Peyer's patch (tissue), 4 donors: Measurements from ENCODE around the gene RANBP3.

ENCODE experiments used
- POLR2A ChIP-seq, 2 donors: fragments of 450-650 bp; IDR thresholded peaks; one replicate each; pipeline ENCODE4 v1.5.1; 2017; ENCODE audit warnings: antibody characterized with exemption in 2 of 2, mild to moderate bottlenecking in 2 of 2, moderate library complexity in 2 of 2
- TF ChIP-seq, protein P1 (sequence below), 6 experiments: fragments of 450-650 bp in 4 of 6; fragments of 200-600 bp in 2 of 6; sonication (generic) in 1 of 6; IDR thresholded peaks; one replicate each; pipeline ENCODE4 v1.5.1; 2017 to 2019; ENCODE audit warnings: antibody characterized with exemption in 6 of 6, mild to moderate bottlenecking in 3 of 6, moderate library complexity in 1 of 6

DNA sequence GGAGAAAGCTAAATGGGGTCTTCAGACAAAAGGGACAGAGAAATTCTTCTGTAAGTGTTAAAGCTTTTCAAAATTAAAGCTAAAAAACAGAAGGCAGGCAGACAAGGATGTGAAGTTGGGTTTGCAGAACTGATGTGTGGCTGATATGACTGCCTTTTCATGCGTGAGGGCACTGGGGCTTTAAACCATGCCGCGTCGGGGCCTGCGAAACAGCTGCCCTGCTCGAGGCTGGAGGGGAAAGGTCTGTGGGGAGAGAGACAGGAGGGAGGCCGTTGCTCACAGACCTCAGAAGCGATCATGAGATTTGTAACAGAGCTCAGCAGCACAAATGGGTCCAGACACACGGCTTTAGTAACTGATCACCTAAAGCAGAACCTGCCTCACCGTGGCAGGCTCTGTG, 40.4 kb downstream of the RANBP3 start:
- no peak for TF ChIP-seq POLR2A (IDR thresholded peaks at IDR 0.05)
- TF ChIP-seq, protein P1, sequence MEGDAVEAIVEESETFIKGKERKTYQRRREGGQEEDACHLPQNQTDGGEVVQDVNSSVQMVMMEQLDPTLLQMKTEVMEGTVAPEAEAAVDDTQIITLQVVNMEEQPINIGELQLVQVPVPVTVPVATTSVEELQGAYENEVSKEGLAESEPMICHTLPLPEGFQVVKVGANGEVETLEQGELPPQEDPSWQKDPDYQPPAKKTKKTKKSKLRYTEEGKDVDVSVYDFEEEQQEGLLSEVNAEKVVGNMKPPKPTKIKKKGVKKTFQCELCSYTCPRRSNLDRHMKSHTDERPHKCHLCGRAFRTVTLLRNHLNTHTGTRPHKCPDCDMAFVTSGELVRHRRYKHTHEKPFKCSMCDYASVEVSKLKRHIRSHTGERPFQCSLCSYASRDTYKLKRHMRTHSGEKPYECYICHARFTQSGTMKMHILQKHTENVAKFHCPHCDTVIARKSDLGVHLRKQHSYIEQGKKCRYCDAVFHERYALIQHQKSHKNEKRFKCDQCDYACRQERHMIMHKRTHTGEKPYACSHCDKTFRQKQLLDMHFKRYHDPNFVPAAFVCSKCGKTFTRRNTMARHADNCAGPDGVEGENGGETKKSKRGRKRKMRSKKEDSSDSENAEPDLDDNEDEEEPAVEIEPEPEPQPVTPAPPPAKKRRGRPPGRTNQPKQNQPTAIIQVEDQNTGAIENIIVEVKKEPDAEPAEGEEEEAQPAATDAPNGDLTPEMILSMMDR (IDR thresholded peaks at IDR 0.05): no peak
